ENCODE data around the gene SPACA5.
A peak's percentile ranks its signal among the peaks of the same experiment; 100 is the strongest.
"Not testable (repeated sequence)": the region's sequence is repeated elsewhere in the genome, so short reads cannot be mapped to it uniquely, and the experiment has no call there.

SPACA5 gene

DNA sequence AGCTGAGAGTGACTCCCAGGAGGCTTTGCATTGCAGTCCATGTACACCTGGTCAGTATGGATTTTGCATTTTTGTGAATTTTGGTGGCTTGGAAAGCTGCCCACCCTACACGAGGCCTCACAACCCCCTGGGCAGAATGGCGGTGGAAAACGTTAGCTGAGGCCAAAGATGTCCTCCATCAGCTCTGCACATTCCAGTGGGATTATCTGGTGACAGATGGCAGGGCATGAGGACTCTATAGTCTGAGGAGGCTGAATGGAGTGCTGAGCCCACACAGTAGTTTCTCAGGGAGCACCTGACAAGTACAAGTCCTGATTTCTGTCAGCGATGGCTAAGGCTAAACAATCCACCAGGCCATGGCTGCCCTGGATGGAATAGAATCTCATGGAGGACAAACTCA is 20.8 kb downstream of the SPACA5 start:
- H2BK12ac ChIP-seq (ENCODE audit: low read length); H4K12ac ChIP-seq (ENCODE audit: low read depth, low read length); DNase-seq; H3K27ac ChIP-seq (ENCODE audit: low read depth, low read length); H3K23ac ChIP-seq (ENCODE audit: low read length); H3K4ac ChIP-seq (ENCODE audit: low read depth, low read length); H2AK5ac ChIP-seq (ENCODE audit: low read length); H3K18ac ChIP-seq (ENCODE audit: low read length); H3K79me2 ChIP-seq (ENCODE audit: control insufficient read depth, insufficient read depth, low read length, poor library complexity); H2BK120ac ChIP-seq (ENCODE audit: insufficient read depth, low read length, poor library complexity); H2BK5ac ChIP-seq (ENCODE audit: low read depth, low read length, poor library complexity); H3K4me1 ChIP-seq (ENCODE audit: control insufficient read depth in 1 of 2, insufficient read depth in 2 of 2, low read length in 2 of 2); H3K4me3 ChIP-seq (ENCODE audit: low read depth, low read length); H3K14ac ChIP-seq (ENCODE audit: low read length); H2AFZ ChIP-seq (ENCODE audit: insufficient read depth, low read length, poor library complexity); H4K8ac ChIP-seq (ENCODE audit: low read depth, low read length); H3K36me3 ChIP-seq (ENCODE audit: control insufficient read depth in 1 of 2, insufficient read depth in 2 of 2, low read length in 2 of 2); H3K9ac ChIP-seq (ENCODE audit: low read length); H3K4me2 ChIP-seq (ENCODE audit: low read length); H3K27me3 ChIP-seq (ENCODE audit: insufficient read depth, low read length); H3K9me3 ChIP-seq (ENCODE audit: insufficient read depth, low read depth, low read length); H3K79me1 ChIP-seq (ENCODE audit: low read length): not testable (repeated sequence)
- H4K91ac ChIP-seq (ENCODE audit: low read depth, low read length) = peak overlapping the region; percentile 6
- WGBS (ENCODE audit: extremely low coverage, insufficient coverage, insufficient read length) = no CpG with 5 or more reads among the region's 4 CpGs

DNA sequence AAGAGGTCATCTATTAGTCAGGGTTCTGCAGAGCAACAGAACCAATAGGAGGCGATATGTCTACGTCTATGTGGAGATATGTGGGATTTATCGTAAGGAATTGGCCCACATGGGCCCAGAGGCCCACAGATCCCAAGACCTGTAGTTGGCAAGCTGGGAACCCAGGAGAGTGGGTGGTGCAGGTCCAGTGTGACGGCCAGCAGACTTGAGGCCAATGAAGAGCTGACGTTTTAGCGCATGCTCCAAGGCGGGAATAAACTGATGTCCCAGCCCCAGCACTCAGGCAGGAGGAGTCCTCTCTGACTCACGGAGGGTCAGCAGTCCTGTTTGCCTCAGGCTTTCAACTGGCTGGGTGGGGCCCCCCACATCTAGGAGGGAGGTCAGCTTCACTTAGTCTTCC is 21.3 kb downstream of the SPACA5 start:
- H2AK5ac ChIP-seq (ENCODE audit: low read length) = no peak overlapping the region
- H3K36me3 ChIP-seq (ENCODE audit: control insufficient read depth in 1 of 2, insufficient read depth in 2 of 2, low read length in 2 of 2) = peaks cover 0 to 2% of the 10 kb centered on the region in 2 experiments
- peaks cover 5% of the 10 kb centered on the region for H3K79me1 ChIP-seq (ENCODE audit: low read length)
- H3K79me2 ChIP-seq (ENCODE audit: control insufficient read depth, insufficient read depth, low read length, poor library complexity) = no peaks in the 10 kb centered on the region
- H2BK120ac ChIP-seq (ENCODE audit: insufficient read depth, low read length, poor library complexity) = no peak overlapping the region
- no peak for DNase-seq
- no peaks in the 10 kb centered on the region for H3K9me3 ChIP-seq (ENCODE audit: insufficient read depth, low read depth, low read length)
- H4K12ac ChIP-seq (ENCODE audit: low read depth, low read length) = no peak overlapping the region
- no peak overlapping the region for H4K91ac ChIP-seq (ENCODE audit: low read depth, low read length)
- no CpG with 5 or more reads among the region's 8 CpGs for WGBS (ENCODE audit: extremely low coverage, insufficient coverage, insufficient read length)
- H3K4me1 ChIP-seq (ENCODE audit: control insufficient read depth in 1 of 2, insufficient read depth in 2 of 2, low read length in 2 of 2) = peaks cover 6 to 9% of the 10 kb centered on the region in 2 experiments
- H3K4me3 ChIP-seq (ENCODE audit: low read depth, low read length) = no peak overlapping the region
- H3K4ac ChIP-seq (ENCODE audit: low read depth, low read length) = no peak overlapping the region
- no peak overlapping the region for H2AFZ ChIP-seq (ENCODE audit: insufficient read depth, low read length, poor library complexity)
- no peak overlapping the region for H2BK12ac ChIP-seq (ENCODE audit: low read length)
- H4K8ac ChIP-seq (ENCODE audit: low read depth, low read length) = no peak overlapping the region
- no peak overlapping the region for H3K18ac ChIP-seq (ENCODE audit: low read length)
- H3K27ac ChIP-seq (ENCODE audit: low read depth, low read length) = no peak overlapping the region
- H3K9ac ChIP-seq (ENCODE audit: low read length) = no peak overlapping the region
- H3K23ac ChIP-seq (ENCODE audit: low read length) = no peak overlapping the region
- H3K14ac ChIP-seq (ENCODE audit: low read length) = no peak overlapping the region
- H3K4me2 ChIP-seq (ENCODE audit: low read length) = no peak overlapping the region
- no peaks in the 10 kb centered on the region for H3K27me3 ChIP-seq (ENCODE audit: insufficient read depth, low read length)
- H2BK5ac ChIP-seq (ENCODE audit: low read depth, low read length, poor library complexity) = no peak overlapping the region

DNA sequence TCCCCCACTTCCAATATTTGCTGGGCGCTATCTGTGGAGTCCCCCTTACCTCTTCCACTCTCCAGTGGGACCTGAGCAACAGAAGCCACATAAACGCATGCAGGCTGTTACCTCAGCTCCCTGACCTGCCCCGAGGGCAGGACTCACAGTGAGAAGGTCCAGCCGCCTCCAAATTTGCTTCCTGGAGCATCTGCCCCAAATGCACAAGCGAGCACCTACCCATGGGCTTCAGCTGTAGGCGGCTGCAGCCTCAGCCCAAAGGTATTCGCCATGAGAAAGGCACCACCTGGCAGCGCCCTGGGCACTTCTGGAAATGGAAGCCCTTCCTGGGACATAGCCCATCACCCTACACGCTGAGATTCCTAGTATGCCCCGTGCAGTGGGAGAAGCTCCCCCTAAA is 23.4 kb downstream of the SPACA5 start:
- Histone ChIP-seq H3K9me3 (ENCODE audit: insufficient read depth, low read depth, low read length) (no peaks in the 10 kb centered on the region), H3K36me3 (ENCODE audit: control insufficient read depth in 1 of 2, insufficient read depth in 2 of 2, low read length in 2 of 2) (peaks cover 0 to 2% of the 10 kb centered on the region in 2 experiments), H3K27me3 (ENCODE audit: insufficient read depth, low read length) (no peaks in the 10 kb centered on the region), H4K12ac (ENCODE audit: low read depth, low read length) (peak overlapping the region; percentile 26), H2BK5ac (ENCODE audit: low read depth, low read length, poor library complexity) (peak overlapping the region; percentile 56), H3K4ac (ENCODE audit: low read depth, low read length) (no peak overlapping the region), H3K9ac (ENCODE audit: low read length) (no peak overlapping the region), H3K18ac (ENCODE audit: low read length) (no peak overlapping the region), H2BK12ac (ENCODE audit: low read length) (peak overlapping the region; percentile 60), H3K14ac (ENCODE audit: low read length) (no peak overlapping the region), H2AFZ (ENCODE audit: insufficient read depth, low read length, poor library complexity) (no peak overlapping the region), H2BK120ac (ENCODE audit: insufficient read depth, low read length, poor library complexity) (peak overlapping the region; percentile 66), H3K27ac (ENCODE audit: low read depth, low read length) (peak overlapping the region; percentile 53), H3K79me1 (ENCODE audit: low read length) (peaks cover 5% of the 10 kb centered on the region), H2AK5ac (ENCODE audit: low read length) (no peak overlapping the region), H4K91ac (ENCODE audit: low read depth, low read length) (peak overlapping the region; percentile 43), H4K8ac (ENCODE audit: low read depth, low read length) (peak overlapping the region; percentile 23), H3K23ac (ENCODE audit: low read length) (no peak overlapping the region), H3K4me2 (ENCODE audit: low read length) (no peak overlapping the region), H3K4me1 (ENCODE audit: control insufficient read depth in 1 of 2, insufficient read depth in 2 of 2, low read length in 2 of 2) (peaks cover 6 to 9% of the 10 kb centered on the region in 2 experiments), H3K4me3 (ENCODE audit: low read depth, low read length) (no peak overlapping the region), H3K79me2 (ENCODE audit: control insufficient read depth, insufficient read depth, low read length, poor library complexity) (no peaks in the 10 kb centered on the region)
- WGBS (ENCODE audit: extremely low coverage, insufficient coverage, insufficient read length) = no CpG with 5 or more reads among the region's 10 CpGs
- peak; percentile 61 to 72 for DNase-seq

DNA sequence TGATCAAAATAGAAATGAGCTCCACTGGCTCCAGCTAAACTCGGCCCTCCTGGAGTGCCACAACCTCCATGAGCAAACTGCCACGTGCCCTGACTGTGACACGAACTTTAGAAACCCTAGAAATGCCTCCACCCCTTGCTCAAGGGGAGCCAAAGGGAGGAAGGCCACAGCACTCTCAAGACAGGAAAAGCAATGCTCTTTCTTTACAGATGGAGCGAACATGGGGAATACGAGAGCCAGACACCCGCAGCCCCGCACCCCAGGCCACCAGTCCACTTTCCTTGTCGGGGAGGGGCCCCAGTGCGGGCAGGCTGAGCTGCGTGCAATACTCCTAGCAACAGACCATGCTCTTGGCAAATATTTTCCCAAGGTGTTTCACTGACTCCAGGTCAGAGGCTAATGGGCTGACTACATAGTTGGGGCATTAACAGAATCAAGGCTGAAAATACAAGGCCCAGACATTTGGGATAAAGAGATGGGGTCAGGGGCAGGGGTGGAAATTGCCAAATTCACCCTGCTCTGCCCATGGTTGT is 23.9 kb downstream of the SPACA5 start:
- no CpG with 5 or more reads among the region's 10 CpGs for WGBS (ENCODE audit: extremely low coverage, insufficient coverage, insufficient read length)

More for the DNA sequence above, 23.9 kb downstream of the SPACA5 start:
- not testable (repeated sequence) for H3K23ac ChIP-seq (ENCODE audit: low read length); H3K4me1 ChIP-seq (ENCODE audit: control insufficient read depth in 1 of 2, insufficient read depth in 2 of 2, low read length in 2 of 2); H3K4me3 ChIP-seq (ENCODE audit: low read depth, low read length); H3K79me1 ChIP-seq (ENCODE audit: low read length); H2AK5ac ChIP-seq (ENCODE audit: low read length); H3K4me2 ChIP-seq (ENCODE audit: low read length); H3K9me3 ChIP-seq (ENCODE audit: insufficient read depth, low read depth, low read length); H3K36me3 ChIP-seq (ENCODE audit: control insufficient read depth in 1 of 2, insufficient read depth in 2 of 2, low read length in 2 of 2); H2AFZ ChIP-seq (ENCODE audit: insufficient read depth, low read length, poor library complexity); H3K27me3 ChIP-seq (ENCODE audit: insufficient read depth, low read length); H3K79me2 ChIP-seq (ENCODE audit: control insufficient read depth, insufficient read depth, low read length, poor library complexity); H3K4ac ChIP-seq (ENCODE audit: low read depth, low read length); H4K12ac ChIP-seq (ENCODE audit: low read depth, low read length); H3K14ac ChIP-seq (ENCODE audit: low read length); H3K18ac ChIP-seq (ENCODE audit: low read length); H3K9ac ChIP-seq (ENCODE audit: low read length); H2BK12ac ChIP-seq (ENCODE audit: low read length)
- peak; percentile 62 to 63 for DNase-seq
- peak overlapping the region; percentile 56 for H2BK5ac ChIP-seq (ENCODE audit: low read depth, low read length, poor library complexity)
- peak overlapping the region; percentile 66 for H2BK120ac ChIP-seq (ENCODE audit: insufficient read depth, low read length, poor library complexity)
- H3K27ac ChIP-seq (ENCODE audit: low read depth, low read length) = peak overlapping the region; percentile 53
- peak overlapping the region; percentile 43 for H4K91ac ChIP-seq (ENCODE audit: low read depth, low read length)
- H4K8ac ChIP-seq (ENCODE audit: low read depth, low read length) = peak overlapping the region; percentile 23

All from trophoblast cell (in vitro differentiated cells and primary cell).